ENCODE results near the gene ZNF778. TPM values are rescaled to one million over a fixed set of nuclear protein-coding genes. Genes with fewer than 3 reads are reported as not detected.

The ZNF778 gene
- polyA plus RNA-seq, 1 of the 3 experiments (the other 2 are of a cell fraction), result 10.8 TPM

DNA sequence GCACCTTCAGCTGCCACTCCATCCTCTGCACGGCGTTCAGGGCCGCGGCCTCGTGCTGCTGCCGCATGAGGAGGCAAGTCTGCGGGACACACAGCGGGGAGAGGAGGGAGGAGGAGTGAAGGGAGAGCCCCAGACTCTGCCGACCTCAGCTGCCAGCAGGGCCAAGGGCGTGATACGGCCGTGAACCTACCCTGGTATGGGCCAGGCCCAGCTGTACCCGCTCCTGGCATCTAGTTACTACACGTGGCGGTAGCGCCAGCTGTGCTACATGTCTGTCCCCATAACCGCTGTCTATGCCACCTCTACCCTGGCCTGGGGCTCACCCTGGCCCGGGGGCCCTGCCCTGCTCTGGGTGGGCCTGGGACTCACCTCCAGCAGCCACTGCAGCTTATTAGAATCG is 51.1 kb downstream of the ZNF778 start (continued):
- no peak for TF ChIP-seq POLR2AphosphoS5 (IDR thresholded peaks at IDR 0.05; ENCODE audit: low read depth, low read length)
- TF ChIP-seq EZH2phosphoT487 (IDR thresholded peaks at IDR 0.05; ENCODE audit: borderline replicate concordance, low read depth), result no peak
- TF ChIP-seq, protein P1, sequence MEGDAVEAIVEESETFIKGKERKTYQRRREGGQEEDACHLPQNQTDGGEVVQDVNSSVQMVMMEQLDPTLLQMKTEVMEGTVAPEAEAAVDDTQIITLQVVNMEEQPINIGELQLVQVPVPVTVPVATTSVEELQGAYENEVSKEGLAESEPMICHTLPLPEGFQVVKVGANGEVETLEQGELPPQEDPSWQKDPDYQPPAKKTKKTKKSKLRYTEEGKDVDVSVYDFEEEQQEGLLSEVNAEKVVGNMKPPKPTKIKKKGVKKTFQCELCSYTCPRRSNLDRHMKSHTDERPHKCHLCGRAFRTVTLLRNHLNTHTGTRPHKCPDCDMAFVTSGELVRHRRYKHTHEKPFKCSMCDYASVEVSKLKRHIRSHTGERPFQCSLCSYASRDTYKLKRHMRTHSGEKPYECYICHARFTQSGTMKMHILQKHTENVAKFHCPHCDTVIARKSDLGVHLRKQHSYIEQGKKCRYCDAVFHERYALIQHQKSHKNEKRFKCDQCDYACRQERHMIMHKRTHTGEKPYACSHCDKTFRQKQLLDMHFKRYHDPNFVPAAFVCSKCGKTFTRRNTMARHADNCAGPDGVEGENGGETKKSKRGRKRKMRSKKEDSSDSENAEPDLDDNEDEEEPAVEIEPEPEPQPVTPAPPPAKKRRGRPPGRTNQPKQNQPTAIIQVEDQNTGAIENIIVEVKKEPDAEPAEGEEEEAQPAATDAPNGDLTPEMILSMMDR (IDR thresholded peaks at IDR 0.05), result no peak
- TF ChIP-seq, protein P2, sequence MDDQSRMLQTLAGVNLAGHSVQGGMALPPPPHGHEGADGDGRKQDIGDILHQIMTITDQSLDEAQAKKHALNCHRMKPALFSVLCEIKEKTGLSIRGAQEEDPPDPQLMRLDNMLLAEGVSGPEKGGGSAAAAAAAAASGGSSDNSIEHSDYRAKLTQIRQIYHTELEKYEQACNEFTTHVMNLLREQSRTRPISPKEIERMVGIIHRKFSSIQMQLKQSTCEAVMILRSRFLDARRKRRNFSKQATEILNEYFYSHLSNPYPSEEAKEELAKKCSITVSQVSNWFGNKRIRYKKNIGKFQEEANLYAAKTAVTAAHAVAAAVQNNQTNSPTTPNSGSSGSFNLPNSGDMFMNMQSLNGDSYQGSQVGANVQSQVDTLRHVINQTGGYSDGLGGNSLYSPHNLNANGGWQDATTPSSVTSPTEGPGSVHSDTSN (IDR thresholded peaks at IDR 0.05), result no peak
- TF ChIP-seq SMC3 (IDR thresholded peaks at IDR 0.05; ENCODE audit: low read depth, low read length), result no peak
- no peak for TF ChIP-seq TAF1 (IDR thresholded peaks at IDR 0.05; ENCODE audit: borderline replicate concordance, low read depth, low read length)
- no peak for TF ChIP-seq RCOR1 (IDR thresholded peaks at IDR 0.05; ENCODE audit: low read length)
- TF ChIP-seq FOXM1 (IDR thresholded peaks at IDR 0.05; ENCODE audit: low read depth), result no peak
- TF ChIP-seq GABPA (IDR thresholded peaks at IDR 0.05; ENCODE audit: low read depth), result no peak

DNA sequence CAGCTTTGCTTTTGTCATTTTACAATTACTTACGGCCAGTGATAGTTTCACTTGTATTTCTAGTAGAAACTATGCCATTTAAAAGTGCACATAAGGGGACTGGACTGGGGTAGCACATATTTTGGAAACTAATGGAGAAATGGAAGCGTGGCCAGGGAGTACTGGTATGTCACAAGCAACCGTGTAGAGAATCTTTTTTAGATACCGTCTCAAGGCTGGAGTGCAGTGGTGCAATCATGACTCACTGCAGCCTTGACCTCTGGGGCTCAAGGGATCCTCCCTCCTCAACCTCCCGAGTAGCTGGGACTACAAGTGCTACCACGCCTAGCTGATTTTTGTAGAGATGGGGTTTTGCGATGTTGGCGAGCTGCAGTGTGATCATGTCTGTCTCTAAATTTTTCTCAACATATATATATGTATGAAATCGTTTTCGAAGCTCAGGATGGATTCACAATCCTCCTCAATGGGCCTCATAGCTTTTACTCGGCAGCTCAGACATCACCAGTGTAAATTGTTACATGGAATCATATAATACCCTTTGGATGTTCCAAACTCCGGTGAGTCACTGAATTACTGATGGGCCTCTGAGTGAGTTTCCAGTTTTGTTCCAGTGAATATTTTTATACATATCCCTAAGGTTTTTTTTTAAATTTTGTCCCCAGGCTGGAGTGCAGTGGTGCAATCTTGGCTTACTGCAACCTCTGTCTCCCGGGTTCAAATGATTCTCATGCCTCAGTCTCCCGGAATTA is 51.7 kb downstream of the ZNF778 start:
- Histone ChIP-seq H3K4me2 (no peak overlapping the region), H3K27ac (ENCODE audit: low read depth in 2 of 2, low read length in 1 of 2) (no peak overlapping the region), H3K4me1 (ENCODE audit: control insufficient read depth in 1 of 2, insufficient read depth in 2 of 2, low read depth in 1 of 2, low read length in 1 of 2) (no peaks in the 10 kb centered on the region), H4K20me1 (ENCODE audit: insufficient read depth) (peaks cover 23% of the 10 kb centered on the region), H3K4me3 (ENCODE audit: low read depth in 2 of 2, low read length in 1 of 2) (no peak overlapping the region), H3F3A (replicated peaks; ENCODE audit: insufficient read depth) (no peaks in the 10 kb centered on the region), H3K27me3 (ENCODE audit: insufficient read depth) (no peaks in the 10 kb centered on the region), H3K79me2 (ENCODE audit: insufficient read depth) (peaks cover 18% of the 10 kb centered on the region; the same call in 1 of the 2 replicates), H3K9ac (no peak overlapping the region), H3K9me2 (no peaks in the 10 kb centered on the region), H2AFZ (ENCODE audit: low read depth) (no peak overlapping the region), H3K36me3 (replicated peaks in 1 of 2; ENCODE audit: control insufficient read depth in 1 of 2, insufficient read depth in 2 of 2, low read length in 1 of 2) (peaks cover 37 to 55% of the 10 kb centered on the region in 2 experiments), H3K9me3 (no peaks in the 10 kb centered on the region)
- POLR2A ChIA-PET, result no interaction called here
- DNase-seq, result no peak
- no peak for TF ChIP-seq JUND (IDR thresholded peaks at IDR 0.05)
- TF ChIP-seq, protein P3, sequence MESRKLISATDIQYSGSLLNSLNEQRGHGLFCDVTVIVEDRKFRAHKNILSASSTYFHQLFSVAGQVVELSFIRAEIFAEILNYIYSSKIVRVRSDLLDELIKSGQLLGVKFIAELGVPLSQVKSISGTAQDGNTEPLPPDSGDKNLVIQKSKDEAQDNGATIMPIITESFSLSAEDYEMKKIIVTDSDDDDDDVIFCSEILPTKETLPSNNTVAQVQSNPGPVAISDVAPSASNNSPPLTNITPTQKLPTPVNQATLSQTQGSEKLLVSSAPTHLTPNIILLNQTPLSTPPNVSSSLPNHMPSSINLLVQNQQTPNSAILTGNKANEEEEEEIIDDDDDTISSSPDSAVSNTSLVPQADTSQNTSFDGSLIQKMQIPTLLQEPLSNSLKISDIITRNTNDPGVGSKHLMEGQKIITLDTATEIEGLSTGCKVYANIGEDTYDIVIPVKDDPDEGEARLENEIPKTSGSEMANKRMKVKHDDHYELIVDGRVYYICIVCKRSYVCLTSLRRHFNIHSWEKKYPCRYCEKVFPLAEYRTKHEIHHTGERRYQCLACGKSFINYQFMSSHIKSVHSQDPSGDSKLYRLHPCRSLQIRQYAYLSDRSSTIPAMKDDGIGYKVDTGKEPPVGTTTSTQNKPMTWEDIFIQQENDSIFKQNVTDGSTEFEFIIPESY (IDR thresholded peaks at IDR 0.05; ENCODE audit: borderline replicate concordance, low read depth), result no peak
- TF ChIP-seq, protein P4, sequence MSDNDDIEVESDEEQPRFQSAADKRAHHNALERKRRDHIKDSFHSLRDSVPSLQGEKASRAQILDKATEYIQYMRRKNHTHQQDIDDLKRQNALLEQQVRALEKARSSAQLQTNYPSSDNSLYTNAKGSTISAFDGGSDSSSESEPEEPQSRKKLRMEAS (IDR thresholded peaks at IDR 0.05; ENCODE audit: low read depth), result no peak
- TF ChIP-seq SIN3A (IDR thresholded peaks at IDR 0.05; ENCODE audit: borderline replicate concordance, low read depth, low read length), result no peak
- TF ChIP-seq, protein P2 (IDR thresholded peaks at IDR 0.05), result no peak
- TF ChIP-seq NRF1 (IDR thresholded peaks at IDR 0.05; ENCODE audit: low read depth, low read length), result no peak
- TF ChIP-seq GATA2 (CRISPR knock-in tag; IDR thresholded peaks at IDR 0.05), result no peak
- TF ChIP-seq, protein P5, sequence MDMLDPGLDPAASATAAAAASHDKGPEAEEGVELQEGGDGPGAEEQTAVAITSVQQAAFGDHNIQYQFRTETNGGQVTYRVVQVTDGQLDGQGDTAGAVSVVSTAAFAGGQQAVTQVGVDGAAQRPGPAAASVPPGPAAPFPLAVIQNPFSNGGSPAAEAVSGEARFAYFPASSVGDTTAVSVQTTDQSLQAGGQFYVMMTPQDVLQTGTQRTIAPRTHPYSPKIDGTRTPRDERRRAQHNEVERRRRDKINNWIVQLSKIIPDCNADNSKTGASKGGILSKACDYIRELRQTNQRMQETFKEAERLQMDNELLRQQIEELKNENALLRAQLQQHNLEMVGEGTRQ (IDR thresholded peaks at IDR 0.05; ENCODE audit: borderline replicate concordance, low read depth, low read length), result no peak
- TF ChIP-seq NFIC (IDR thresholded peaks at IDR 0.05; ENCODE audit: borderline replicate concordance), result no peak
- CTCF ChIA-PET, result interaction anchor here (0.9 kb wide), 1 partner anchor 15 kb away, joined by 3 read pairs; no protein-coding TSS in a partner anchor
- WGBS (ENCODE audit: low lambda C conversion rate), result 82% methylated on average over 14 of the region's 14 CpGs
